Measurements from ENCODE around the gene BMAL2. TPM values are rescaled to one million over a fixed set of nuclear protein-coding genes. Genes with fewer than 3 reads are reported as not detected.

BMAL2 gene
- total RNA-seq, 2 experiments from 2014 or later, result 7.5 to 9.7 TPM

DNA sequence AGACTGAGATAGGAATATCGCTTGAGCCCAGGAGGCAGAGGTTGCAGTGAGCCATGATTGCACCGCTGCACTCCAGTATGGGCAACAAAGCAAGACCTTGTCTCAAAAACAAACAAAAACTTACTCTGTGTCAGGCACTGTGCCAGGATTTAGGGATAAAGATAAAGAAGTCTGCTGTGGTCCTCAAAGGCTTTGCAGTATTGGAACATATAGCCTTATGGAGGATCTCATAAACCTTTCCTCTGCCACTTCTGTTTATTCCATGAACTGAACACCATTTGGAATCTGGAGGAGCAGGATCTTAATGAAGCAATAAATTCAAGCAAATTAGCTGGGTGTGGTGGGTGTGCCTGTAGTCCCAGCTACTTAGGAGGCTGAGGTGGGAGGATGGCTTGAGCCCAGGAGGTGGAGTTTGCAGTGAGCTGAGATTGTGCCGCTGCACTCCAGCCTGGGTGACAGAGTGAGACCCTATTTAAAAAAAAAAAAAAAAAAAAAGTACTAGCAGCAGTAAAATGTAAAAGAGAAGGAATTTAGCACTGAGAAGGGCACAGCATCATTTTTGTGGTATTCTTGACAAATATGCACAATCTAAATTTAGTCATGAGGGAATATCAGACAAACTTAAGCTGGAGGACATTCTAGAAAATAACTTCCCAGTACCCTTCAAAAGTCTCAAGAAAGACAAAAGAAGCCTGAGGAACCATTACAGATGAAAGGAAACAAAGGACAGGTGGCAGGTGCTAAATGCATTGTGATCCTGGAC lies 27.1 kb downstream of the BMAL2 start:
- no peaks in the 10 kb centered on the region for H3K4me1 Mint-ChIP-seq (ENCODE audit: low read depth)
- H3K4me3 Mint-ChIP-seq, result no peak overlapping the region
- CTCF ChIA-PET, result no interaction called here
- no peak overlapping the region for H3K27ac Mint-ChIP-seq
- no peaks in the 10 kb centered on the region for H3K9me3 Mint-ChIP-seq
- TF ChIP-seq, protein P1, sequence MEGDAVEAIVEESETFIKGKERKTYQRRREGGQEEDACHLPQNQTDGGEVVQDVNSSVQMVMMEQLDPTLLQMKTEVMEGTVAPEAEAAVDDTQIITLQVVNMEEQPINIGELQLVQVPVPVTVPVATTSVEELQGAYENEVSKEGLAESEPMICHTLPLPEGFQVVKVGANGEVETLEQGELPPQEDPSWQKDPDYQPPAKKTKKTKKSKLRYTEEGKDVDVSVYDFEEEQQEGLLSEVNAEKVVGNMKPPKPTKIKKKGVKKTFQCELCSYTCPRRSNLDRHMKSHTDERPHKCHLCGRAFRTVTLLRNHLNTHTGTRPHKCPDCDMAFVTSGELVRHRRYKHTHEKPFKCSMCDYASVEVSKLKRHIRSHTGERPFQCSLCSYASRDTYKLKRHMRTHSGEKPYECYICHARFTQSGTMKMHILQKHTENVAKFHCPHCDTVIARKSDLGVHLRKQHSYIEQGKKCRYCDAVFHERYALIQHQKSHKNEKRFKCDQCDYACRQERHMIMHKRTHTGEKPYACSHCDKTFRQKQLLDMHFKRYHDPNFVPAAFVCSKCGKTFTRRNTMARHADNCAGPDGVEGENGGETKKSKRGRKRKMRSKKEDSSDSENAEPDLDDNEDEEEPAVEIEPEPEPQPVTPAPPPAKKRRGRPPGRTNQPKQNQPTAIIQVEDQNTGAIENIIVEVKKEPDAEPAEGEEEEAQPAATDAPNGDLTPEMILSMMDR (IDR thresholded peaks at IDR 0.05), result no peak
- POLR2A ChIA-PET, result no interaction called here
- H3K36me3 Mint-ChIP-seq (ENCODE audit: low read depth), result no peaks in the 10 kb centered on the region
- no peak for DNase-seq
- peaks cover 13% of the 10 kb centered on the region for H3K27me3 Mint-ChIP-seq
- no peak for ATAC-seq
- intact Hi-C loops (cut with micrococcal nuclease), result no loop called here

DNA sequence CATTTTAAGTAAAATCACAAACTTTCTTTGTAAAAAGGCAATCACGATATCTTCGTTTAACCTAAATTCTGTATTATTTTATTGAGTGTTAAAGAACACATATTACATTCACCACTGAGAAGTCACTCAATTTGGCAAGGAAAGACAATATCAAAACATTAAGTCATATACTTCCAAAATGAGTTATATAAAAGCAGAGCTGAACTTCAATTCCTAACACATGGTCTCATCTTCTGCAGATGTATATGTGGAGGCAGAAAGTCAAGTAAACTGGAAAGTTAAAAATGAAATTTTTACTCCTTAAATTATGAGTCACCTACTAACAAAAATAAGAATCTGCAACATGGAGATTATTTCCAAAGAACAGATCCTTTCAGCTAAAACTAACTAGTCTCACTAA lies 28.7 kb downstream of the BMAL2 start:
- no peak overlapping the region for H3K27ac Mint-ChIP-seq

DNA sequence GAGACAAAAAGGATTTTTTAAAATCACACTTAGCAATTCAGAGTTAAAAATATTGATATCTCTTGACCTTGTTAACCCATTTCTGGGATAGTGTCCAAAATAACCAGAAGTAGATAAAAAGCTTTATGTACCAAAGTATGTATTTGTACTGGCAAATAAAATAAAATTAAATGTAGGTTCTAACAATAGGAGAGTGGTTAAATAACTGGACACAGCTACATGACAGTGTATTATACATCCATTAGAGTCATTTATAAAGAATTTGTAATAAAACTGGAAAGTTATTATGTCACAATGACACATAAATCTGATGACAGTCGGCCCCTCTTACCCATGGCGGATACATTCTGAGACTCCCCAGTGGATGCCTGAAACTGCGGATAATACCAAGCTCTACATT lies 34.0 kb downstream of the BMAL2 start:
- H3K36me3 Mint-ChIP-seq (ENCODE audit: low read depth), result peaks cover under 1% of the 10 kb centered on the region
- ATAC-seq (no peak), DNase-seq (no peak)
- H3K27me3 Mint-ChIP-seq, result peaks cover 12% of the 10 kb centered on the region
- no peak overlapping the region for H3K27ac Mint-ChIP-seq
- intact Hi-C loops (cut with micrococcal nuclease), result no loop called here
- ChIA-PET CTCF (interaction anchor here (0.6 kb wide), 1 partner anchor 286 kb away, joined by 3 read pairs; no protein-coding TSS in a partner anchor), POLR2A (no interaction called here)
- H3K4me3 Mint-ChIP-seq, result no peak overlapping the region
- H3K9me3 Mint-ChIP-seq, result no peaks in the 10 kb centered on the region
- no peaks in the 10 kb centered on the region for H3K4me1 Mint-ChIP-seq (ENCODE audit: low read depth)
- TF ChIP-seq, protein P1 (IDR thresholded peaks at IDR 0.05), result no peak

More for the DNA sequence above, 28.7 kb downstream of the BMAL2 start:
- no peak for ATAC-seq
- H3K27me3 Mint-ChIP-seq, result peaks cover 13% of the 10 kb centered on the region
- CTCF ChIA-PET, result interaction anchor here (1.0 kb wide), 1 partner anchor 23 kb away, joined by 3 read pairs; no protein-coding TSS in a partner anchor
- H3K36me3 Mint-ChIP-seq (ENCODE audit: low read depth), result no peaks in the 10 kb centered on the region
- H3K9me3 Mint-ChIP-seq, result no peaks in the 10 kb centered on the region
- intact Hi-C loops (cut with micrococcal nuclease), result no loop called here
- POLR2A ChIA-PET, result no interaction called here
- TF ChIP-seq, protein P1 (IDR thresholded peaks at IDR 0.05), result no peak
- no peak overlapping the region for H3K4me3 Mint-ChIP-seq
- no peaks in the 10 kb centered on the region for H3K4me1 Mint-ChIP-seq (ENCODE audit: low read depth)
- no peak for DNase-seq

DNA sequence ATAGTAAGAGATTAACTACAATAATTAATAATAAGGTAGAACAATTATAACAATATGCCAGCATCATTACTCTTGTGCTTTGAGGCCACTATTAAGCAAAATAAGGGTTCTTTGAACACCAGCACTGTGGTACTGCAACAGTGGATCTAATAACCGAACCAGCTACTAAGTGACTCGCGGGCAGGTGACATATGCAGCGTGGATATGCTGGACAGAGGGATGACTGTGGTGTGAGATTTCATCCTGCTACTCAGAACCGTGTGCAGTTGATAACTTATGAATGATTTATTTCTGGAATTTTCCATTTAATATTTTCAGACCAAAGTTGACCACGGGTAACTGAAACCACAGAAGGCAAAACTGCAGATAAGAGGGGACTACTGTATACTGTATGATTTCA lies 34.4 kb downstream of the BMAL2 start:
- ChIA-PET POLR2A (no interaction called here), CTCF (interaction anchor here (0.6 kb wide), 1 partner anchor 285 kb away, joined by 3 read pairs; no protein-coding TSS in a partner anchor)
- Mint-ChIP-seq H3K27ac (no peak overlapping the region), H3K4me1 (ENCODE audit: low read depth) (no peaks in the 10 kb centered on the region), H3K36me3 (ENCODE audit: low read depth) (peaks cover 2% of the 10 kb centered on the region), H3K4me3 (no peak overlapping the region), H3K27me3 (peaks cover 9% of the 10 kb centered on the region), H3K9me3 (no peaks in the 10 kb centered on the region)
- DNase-seq (no peak), ATAC-seq (no peak)
- TF ChIP-seq, protein P1 (IDR thresholded peaks at IDR 0.05), result no peak
- intact Hi-C loops (cut with micrococcal nuclease), result no loop called here

DNA sequence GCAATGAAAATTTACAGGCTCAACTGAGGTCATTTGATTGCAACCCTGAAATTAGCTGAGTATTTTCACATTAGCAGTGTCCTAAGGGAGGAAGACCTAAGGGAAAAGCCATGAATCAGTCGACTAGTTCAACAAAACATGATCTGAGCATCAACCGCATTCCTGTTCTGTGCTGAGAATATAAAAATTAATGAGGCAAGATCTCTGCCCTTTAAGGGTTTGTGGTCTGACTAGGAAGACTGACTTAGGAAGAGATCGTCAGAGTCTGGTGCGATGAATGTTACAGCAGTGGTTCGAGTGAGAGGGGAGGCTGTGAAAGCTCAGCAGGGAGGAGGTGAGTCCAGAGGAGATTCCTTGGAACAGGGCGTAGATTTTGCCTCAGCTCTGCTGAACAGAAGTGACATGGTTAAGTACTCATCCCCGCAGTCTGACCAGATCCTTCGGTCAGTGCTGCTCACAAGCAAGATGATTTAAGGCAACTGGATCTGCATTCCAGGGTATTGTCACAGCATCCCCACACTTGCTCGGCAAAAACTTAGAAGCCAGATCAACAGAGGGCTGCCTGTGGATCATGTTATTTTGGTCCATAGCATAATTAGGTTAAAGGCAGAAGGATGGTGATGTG lies 49.6 kb downstream of the BMAL2 start:
- Mint-ChIP-seq H3K4me1 (ENCODE audit: low read depth) (no peaks in the 10 kb centered on the region), H3K27ac (no peak overlapping the region), H3K9me3 (no peaks in the 10 kb centered on the region), H3K4me3 (no peak overlapping the region), H3K36me3 (ENCODE audit: low read depth) (no peaks in the 10 kb centered on the region), H3K27me3 (no peaks in the 10 kb centered on the region)
- intact Hi-C loops (cut with micrococcal nuclease), result no loop called here
- ATAC-seq (no peak), DNase-seq (no peak)
- POLR2A ChIA-PET, result no interaction called here
- TF ChIP-seq, protein P1 (IDR thresholded peaks at IDR 0.05), result no peak
- CTCF ChIA-PET, result interaction anchor here (1.4 to 1.5 kb wide), 2 partner anchors 76 to 171 kb away, joined by 3 to 5 read pairs; no protein-coding TSS in a partner anchor
